ENCODE data around the gene NOX3.

GRCh38 chr6:155504848-155505607 lies 49.4 kb upstream of the NOX3 start:
- TF ChIP-seq CTCF (IDR thresholded peaks at IDR 0.05; ENCODE audit: insufficient read depth, low read length) = no peak
- no peak for TF ChIP-seq REST (IDR thresholded peaks at IDR 0.05; ENCODE audit: insufficient replicate concordance, low read depth)
- no peak for TF ChIP-seq GABPA (IDR thresholded peaks at IDR 0.05; ENCODE audit: low read depth)
- TF ChIP-seq POLR2AphosphoS5 (IDR thresholded peaks at IDR 0.05; ENCODE audit: low read depth) = no peak
- no peak for TF ChIP-seq SPI1 (IDR thresholded peaks at IDR 0.05; ENCODE audit: borderline replicate concordance, low read depth)
